Right hindlimb (tissue), 1 donor: ENCODE data around the gene PPP2R5D.

Experiments used
- DNase-seq: peaks from one replicate; pipeline ENCODE4 v3.0.0-alpha.2; 2018

Gene PPP2R5D

GRCh38 chr6:43060034-43060754 is 75.8 kb downstream of the PPP2R5D start:
- no peak for DNase-seq

GRCh38 chr6:43060755-43061633 is 76.6 kb downstream of the PPP2R5D start:
- no peak for DNase-seq

- no peak for DNase-seq
Observed at GRCh38 chr6:43061861-43062260, 77.5 kb downstream of the PPP2R5D start.
